Measurements from ENCODE around the gene CHCHD1.
"Not testable (repeated sequence)": the region's sequence is repeated elsewhere in the genome, so short reads cannot be mapped to it uniquely, and the experiment has no call there.

Gene CHCHD1

GRCh38 chr10:73769396-73769795, 12.5 kb upstream of the CHCHD1 start:
- no peak for DNase-seq (ENCODE audit: low read depth)

- no peak for DNase-seq (ENCODE audit: low read depth)
These were observed 10.0 kb upstream of the CHCHD1 start for GRCh38 chr10:73771722-73772280.

GRCh38 chr10:73772281-73773151, 9.3 kb upstream of the CHCHD1 start:
- DNase-seq (ENCODE audit: low read depth): peak; percentile 49

- no peak for DNase-seq (ENCODE audit: low read depth)
These were observed 8.5 kb upstream of the CHCHD1 start for GRCh38 chr10:73773152-73773879.

GRCh38 chr10:73774637-73775036, 7.2 kb upstream of the CHCHD1 start:
- DNase-seq (ENCODE audit: low read depth): no peak

- DNase-seq (ENCODE audit: low read depth): no peak
These were observed 2.8 kb upstream of the CHCHD1 start for GRCh38 chr10:73779018-73779417.

GRCh38 chr10:73779539-73780197, 2.2 kb upstream of the CHCHD1 start:
- DNase-seq (ENCODE audit: low read depth): no peak

GRCh38 chr10:73780301-73780700, 1.5 kb upstream of the CHCHD1 start:
- no peak for DNase-seq (ENCODE audit: low read depth)

- DNase-seq (ENCODE audit: low read depth): no peak
These were observed 882 bp upstream of the CHCHD1 start for GRCh38 chr10:73780966-73781365.

GRCh38 chr10:73781548-73781878, 335 bp upstream of the CHCHD1 start:
- DNase-seq (ENCODE audit: low read depth): no peak

- no peak for DNase-seq (ENCODE audit: low read depth)
These were observed 869 bp downstream of the CHCHD1 start for GRCh38 chr10:73782749-73783085.

- peak; percentile 87 for DNase-seq (ENCODE audit: low read depth)
These were observed 3.4 kb downstream of the CHCHD1 start, which contains the start of gene ZSWIM8 for GRCh38 chr10:73785211-73785720. ZSWIM8 (plus strand) TSS chr10:73785606; CDS start chr10:73785879, 273 bp downstream.

- DNase-seq (ENCODE audit: low read depth): no peak
These were observed 4.1 kb downstream of the CHCHD1 start for GRCh38 chr10:73785721-73786511.

GRCh38 chr10:73786512-73786885, 4.7 kb downstream of the CHCHD1 start:
- no peak for DNase-seq (ENCODE audit: low read depth)

- DNase-seq (ENCODE audit: low read depth): not testable (repeated sequence)
These were observed 5.4 kb downstream of the CHCHD1 start for GRCh38 chr10:73787031-73787800.

- no peak for DNase-seq (ENCODE audit: low read depth)
These were observed 7.2 kb downstream of the CHCHD1 start for GRCh38 chr10:73788864-73789658.

GRCh38 chr10:73789659-73790055, 7.8 kb downstream of the CHCHD1 start:
- no peak for DNase-seq (ENCODE audit: low read depth)

- no peak for DNase-seq (ENCODE audit: low read depth)
These were observed 9.2 kb downstream of the CHCHD1 start for GRCh38 chr10:73790886-73791625.

- no peak for DNase-seq (ENCODE audit: low read depth)
These were observed 10.1 kb downstream of the CHCHD1 start for GRCh38 chr10:73791871-73792400.

All from HS-5 (cell line).